ENCODE data around the gene TAGLN3. TPM values are rescaled to one million over a fixed set of nuclear protein-coding genes. Genes with fewer than 3 reads are reported as not detected.

The TAGLN3 gene
- polyA plus RNA-seq, 1 of the 3 experiments (the other 2 are of a cell fraction) = 19.6 TPM

DNA sequence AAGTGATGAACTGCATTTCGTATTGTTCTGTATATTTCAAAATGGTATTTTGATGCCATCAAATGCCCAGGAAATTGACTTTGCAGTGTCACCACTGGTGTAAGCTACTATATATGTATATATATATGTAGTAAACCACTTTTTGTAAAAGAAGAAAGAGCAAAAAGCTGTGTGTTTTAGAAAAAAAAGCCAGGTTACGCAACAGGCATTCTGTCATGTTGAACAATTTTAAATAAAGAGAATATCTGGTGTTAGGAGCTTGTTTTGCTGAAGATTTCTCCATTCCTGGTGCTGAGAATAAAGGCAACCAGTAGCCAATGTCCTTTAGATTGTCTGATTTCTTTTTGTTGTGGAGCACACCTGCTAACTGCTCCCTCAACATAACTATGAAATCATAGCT is 23.6 kb upstream of the TAGLN3 start (continued):
- no peak for TF ChIP-seq CTCF (IDR thresholded peaks at IDR 0.05)
- TF ChIP-seq CHD2 (IDR thresholded peaks at IDR 0.05; ENCODE audit: low read length, partially characterized antibody) = no peak
- no peak for TF ChIP-seq SIN3A (IDR thresholded peaks at IDR 0.05; ENCODE audit: borderline replicate concordance, low read depth, low read length)
- TF ChIP-seq SMC3 (IDR thresholded peaks at IDR 0.05; ENCODE audit: low read depth, low read length) = no peak

DNA sequence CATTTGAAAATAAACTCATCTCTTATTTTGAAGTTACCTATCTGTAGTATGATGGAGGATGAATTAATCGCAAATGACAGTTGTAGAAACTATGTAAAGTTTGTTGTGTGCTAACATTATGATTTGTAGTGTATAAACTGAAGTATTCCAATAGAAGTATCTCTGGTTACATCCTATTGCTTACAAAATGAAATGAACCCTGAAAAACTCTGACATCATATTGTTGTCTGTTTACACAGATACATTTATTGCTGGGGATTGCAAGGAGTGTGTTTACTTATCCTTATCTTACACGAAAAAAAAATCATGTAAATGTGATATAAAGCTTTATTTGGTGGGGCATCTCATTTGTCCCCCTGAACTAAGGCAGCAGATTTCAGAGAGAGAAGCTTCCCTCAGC is 22.5 kb upstream of the TAGLN3 start:
- H3K27me3 ChIP-seq (ENCODE audit: insufficient read depth) = no peaks in the 10 kb centered on the region
- H3K36me3 ChIP-seq (replicated peaks in 1 of 2; ENCODE audit: control insufficient read depth in 1 of 2, insufficient read depth in 2 of 2, low read length in 1 of 2) = peaks cover 18 to 26% of the 10 kb centered on the region in 2 experiments
- WGBS (ENCODE audit: low lambda C conversion rate) = 79% methylated on average over 2 of the region's 2 CpGs
- H3K9ac ChIP-seq = no peak overlapping the region
- H3K79me2 ChIP-seq (ENCODE audit: insufficient read depth) = peaks cover 24% of the 10 kb centered on the region
- peaks cover 5 to 12% of the 10 kb centered on the region in 2 experiments; a peak in 3 of 4 replicates for H3K4me1 ChIP-seq (ENCODE audit: control insufficient read depth in 1 of 2, insufficient read depth in 2 of 2, low read depth in 1 of 2, low read length in 1 of 2)
- ChIA-PET POLR2A (no interaction called here), CTCF (interaction anchor here (1.2 to 5.7 kb wide), 6 partner anchors 8 to 307 kb away, joined by 3 to 40 read pairs (median 10); no protein-coding TSS in a partner anchor)
- DNase-seq = no peak
- H3K4me3 ChIP-seq (ENCODE audit: low read depth in 2 of 2, low read length in 1 of 2) = no peak overlapping the region
- H3K9me2 ChIP-seq = no peaks in the 10 kb centered on the region
- H4K20me1 ChIP-seq (ENCODE audit: insufficient read depth) = no peaks in the 10 kb centered on the region
- TF ChIP-seq NRF1 (IDR thresholded peaks at IDR 0.05; ENCODE audit: low read depth, low read length) (no peak), NFIC (IDR thresholded peaks at IDR 0.05; ENCODE audit: borderline replicate concordance) (no peak), POLR2AphosphoS5 (IDR thresholded peaks at IDR 0.05; ENCODE audit: low read depth, low read length) (no peak), YY1 (IDR thresholded peaks at IDR 0.05; ENCODE audit: low read depth) (no peak), PBX3 (IDR thresholded peaks at IDR 0.05) (no peak), GATA2 (CRISPR knock-in tag; IDR thresholded peaks at IDR 0.05) (no peak), ELF1 (IDR thresholded peaks at IDR 0.05) (no peak), MXI1 (IDR thresholded peaks at IDR 0.05; ENCODE audit: low read depth, low read length) (no peak), SMC3 (IDR thresholded peaks at IDR 0.05; ENCODE audit: low read depth, low read length) (no peak), FOXM1 (IDR thresholded peaks at IDR 0.05; ENCODE audit: low read depth) (no peak), EP300 (IDR thresholded peaks at IDR 0.05; ENCODE audit: borderline replicate concordance in 1 of 2, low read depth in 1 of 2, low read length in 1 of 2) (no peak)
- TF ChIP-seq, protein P1, sequence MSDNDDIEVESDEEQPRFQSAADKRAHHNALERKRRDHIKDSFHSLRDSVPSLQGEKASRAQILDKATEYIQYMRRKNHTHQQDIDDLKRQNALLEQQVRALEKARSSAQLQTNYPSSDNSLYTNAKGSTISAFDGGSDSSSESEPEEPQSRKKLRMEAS (IDR thresholded peaks at IDR 0.05; ENCODE audit: low read depth) = no peak
- H3F3A ChIP-seq (replicated peaks; ENCODE audit: insufficient read depth) = peaks cover 36% of the 10 kb centered on the region
- no peak overlapping the region for H2AFZ ChIP-seq (ENCODE audit: low read depth)
- no peak overlapping the region for H3K27ac ChIP-seq (ENCODE audit: low read depth in 2 of 2, low read length in 1 of 2)
- no peak overlapping the region for H3K4me2 ChIP-seq
- H3K9me3 ChIP-seq = no peaks in the 10 kb centered on the region

All from SK-N-SH (cell line).